ENCODE results near the gene SYTL5.
A peak's percentile ranks its signal among the peaks of the same experiment; 100 is the strongest.

SYTL5 gene

GRCh38 chrX:38008658-38009057 lies 2.3 kb downstream of the SYTL5 start:
- Histone ChIP-seq H3F3A (ENCODE audit: low read depth) (no peaks in the 10 kb centered on the region), H4K20me1 (ENCODE audit: insufficient read depth, low read length, poor library complexity, severe bottlenecking) (no peaks in the 10 kb centered on the region), H3K27me3 (ENCODE audit: insufficient read depth, low read length, poor library complexity, severe bottlenecking) (no peaks in the 10 kb centered on the region), H2AFZ (ENCODE audit: low read length) (no peak overlapping the region), H3K36me3 (ENCODE audit: insufficient read depth, low read length) (no peaks in the 10 kb centered on the region), H3K9ac (ENCODE audit: low read depth, low read length, poor library complexity, severe bottlenecking) (no peak overlapping the region), H3K79me2 (ENCODE audit: insufficient read depth, low read length) (no peaks in the 10 kb centered on the region), H3K9me2 (replicated peaks; ENCODE audit: low read depth, low read length) (no peaks in the 10 kb centered on the region), H3K4me2 (ENCODE audit: low read depth, low read length, poor library complexity, severe bottlenecking) (no peak overlapping the region), H3K9me3 (ENCODE audit: insufficient read depth, low read depth, low read length) (no peaks in the 10 kb centered on the region; the same call in 1 of the 2 replicates), H3K4me1 (ENCODE audit: insufficient read depth, low read length, poor library complexity, severe bottlenecking) (no peaks in the 10 kb centered on the region), H3K4me3 (ENCODE audit: low read length, poor library complexity, severe bottlenecking) (no peak overlapping the region)
- TF ChIP-seq EZH2phosphoT487 (IDR thresholded peaks at IDR 0.05; ENCODE audit: borderline replicate concordance): no peak

GRCh38 chrX:38009641-38010040 lies 3.3 kb downstream of the SYTL5 start:
- H3K36me3 ChIP-seq (ENCODE audit: insufficient read depth, low read length): no peaks in the 10 kb centered on the region
- H3K9me2 ChIP-seq (replicated peaks; ENCODE audit: low read depth, low read length): no peaks in the 10 kb centered on the region
- H3K4me3 ChIP-seq (ENCODE audit: low read length, poor library complexity, severe bottlenecking): no peak overlapping the region
- no peaks in the 10 kb centered on the region for H4K20me1 ChIP-seq (ENCODE audit: insufficient read depth, low read length, poor library complexity, severe bottlenecking)
- no peaks in the 10 kb centered on the region; the same call in 1 of the 2 replicates for H3K9me3 ChIP-seq (ENCODE audit: insufficient read depth, low read depth, low read length)
- H3K4me1 ChIP-seq (ENCODE audit: insufficient read depth, low read length, poor library complexity, severe bottlenecking): no peaks in the 10 kb centered on the region
- no peaks in the 10 kb centered on the region for H3F3A ChIP-seq (ENCODE audit: low read depth)
- H3K79me2 ChIP-seq (ENCODE audit: insufficient read depth, low read length): no peaks in the 10 kb centered on the region
- no peaks in the 10 kb centered on the region for H3K27me3 ChIP-seq (ENCODE audit: insufficient read depth, low read length, poor library complexity, severe bottlenecking)
- H2AFZ ChIP-seq (ENCODE audit: low read length): no peak overlapping the region
- H3K4me2 ChIP-seq (ENCODE audit: low read depth, low read length, poor library complexity, severe bottlenecking): no peak overlapping the region
- H3K9ac ChIP-seq (ENCODE audit: low read depth, low read length, poor library complexity, severe bottlenecking): no peak overlapping the region
- TF ChIP-seq CTCF (conservative IDR thresholded peaks at IDR 0.05; ENCODE audit: low read length) (0 out of 2 replicates have a peak, but pooled peaks have one; percentile 7), EZH2phosphoT487 (IDR thresholded peaks at IDR 0.05; ENCODE audit: borderline replicate concordance) (no peak)

- no peak for TF ChIP-seq EZH2phosphoT487 (IDR thresholded peaks at IDR 0.05; ENCODE audit: borderline replicate concordance)
- no peak for TF ChIP-seq CTCF (conservative IDR thresholded peaks at IDR 0.05; ENCODE audit: low read length)
- no peaks in the 10 kb centered on the region for H3K9me3 ChIP-seq (ENCODE audit: insufficient read depth, low read depth, low read length)
- no peaks in the 10 kb centered on the region for H3K27me3 ChIP-seq (ENCODE audit: insufficient read depth, low read length, poor library complexity, severe bottlenecking)
- H3K4me1 ChIP-seq (ENCODE audit: insufficient read depth, low read length, poor library complexity, severe bottlenecking): no peaks in the 10 kb centered on the region
- no peaks in the 10 kb centered on the region for H3F3A ChIP-seq (ENCODE audit: low read depth)
- H2AFZ ChIP-seq (ENCODE audit: low read length): no peak overlapping the region
- H3K4me3 ChIP-seq (ENCODE audit: low read length, poor library complexity, severe bottlenecking): no peak overlapping the region
- H3K9me2 ChIP-seq (replicated peaks; ENCODE audit: low read depth, low read length): no peaks in the 10 kb centered on the region
- no peak overlapping the region for H3K9ac ChIP-seq (ENCODE audit: low read depth, low read length, poor library complexity, severe bottlenecking)
- H3K36me3 ChIP-seq (ENCODE audit: insufficient read depth, low read length): no peaks in the 10 kb centered on the region
- H3K4me2 ChIP-seq (ENCODE audit: low read depth, low read length, poor library complexity, severe bottlenecking): no peak overlapping the region
- H3K79me2 ChIP-seq (ENCODE audit: insufficient read depth, low read length): no peaks in the 10 kb centered on the region
- no peaks in the 10 kb centered on the region for H4K20me1 ChIP-seq (ENCODE audit: insufficient read depth, low read length, poor library complexity, severe bottlenecking)
Measured at GRCh38 chrX:38018766-38019425, 12.5 kb downstream of the SYTL5 start.

- Histone ChIP-seq H3F3A (ENCODE audit: low read depth) (no peaks in the 10 kb centered on the region), H3K9me2 (replicated peaks; ENCODE audit: low read depth, low read length) (no peaks in the 10 kb centered on the region)
Measured at GRCh38 chrX:38028300-38028699, 21.9 kb downstream of the SYTL5 start.

More at GRCh38 chrX:38028300-38028699, 21.9 kb downstream of the SYTL5 start:
- H2AFZ ChIP-seq (ENCODE audit: low read length): no peak overlapping the region
- TF ChIP-seq CTCF (conservative IDR thresholded peaks at IDR 0.05; ENCODE audit: low read length) (no peak), EZH2phosphoT487 (IDR thresholded peaks at IDR 0.05; ENCODE audit: borderline replicate concordance) (no peak)
- H4K20me1 ChIP-seq (ENCODE audit: insufficient read depth, low read length, poor library complexity, severe bottlenecking): no peaks in the 10 kb centered on the region
- H3K36me3 ChIP-seq (ENCODE audit: insufficient read depth, low read length): no peaks in the 10 kb centered on the region
- no peak overlapping the region for H3K9ac ChIP-seq (ENCODE audit: low read depth, low read length, poor library complexity, severe bottlenecking)
- H3K4me1 ChIP-seq (ENCODE audit: insufficient read depth, low read length, poor library complexity, severe bottlenecking): no peaks in the 10 kb centered on the region
- no peaks in the 10 kb centered on the region for H3K27me3 ChIP-seq (ENCODE audit: insufficient read depth, low read length, poor library complexity, severe bottlenecking)
- H3K4me3 ChIP-seq (ENCODE audit: low read length, poor library complexity, severe bottlenecking): no peak overlapping the region
- H3K9me3 ChIP-seq (ENCODE audit: insufficient read depth, low read depth, low read length): no peaks in the 10 kb centered on the region
- H3K4me2 ChIP-seq (ENCODE audit: low read depth, low read length, poor library complexity, severe bottlenecking): no peak overlapping the region
- no peaks in the 10 kb centered on the region for H3K79me2 ChIP-seq (ENCODE audit: insufficient read depth, low read length)

All from Loucy (cell line).